DMS153 treated with DMSO at 0.1 percent for 48 hours (cell line): Measurements from ENCODE around the gene NYAP2.

ENCODE experiments used
- DNase-seq: peaks from one replicate; lab custom pipeline; 2025; ENCODE audit not compliant: unreplicated experiment; lab: John Stamatoyannopoulos, UW

NYAP2 gene

GRCh38 chr2:225536036-225536435 is 136.5 kb downstream of the NYAP2 start:
- DNase-seq: no peak

GRCh38 chr2:225543626-225544025 is 144.1 kb downstream of the NYAP2 start:
- no peak for DNase-seq

GRCh38 chr2:225556461-225556860 is 157.0 kb downstream of the NYAP2 start:
- no peak for DNase-seq

- DNase-seq: no peak
These were observed 159.0 kb downstream of the NYAP2 start for GRCh38 chr2:225558399-225559071.

- no peak for DNase-seq
These were observed 159.5 kb downstream of the NYAP2 start for GRCh38 chr2:225559072-225559415.

GRCh38 chr2:225566798-225567197 is 167.3 kb downstream of the NYAP2 start:
- DNase-seq: no peak

GRCh38 chr2:225569995-225570394 is 170.5 kb downstream of the NYAP2 start:
- DNase-seq: no peak

GRCh38 chr2:225573603-225574002 is 174.1 kb downstream of the NYAP2 start:
- DNase-seq: no peak

- DNase-seq: no peak
These were observed 175.2 kb downstream of the NYAP2 start for GRCh38 chr2:225574582-225575138.

GRCh38 chr2:225581135-225581534 is 181.6 kb downstream of the NYAP2 start:
- DNase-seq: no peak

GRCh38 chr2:225581906-225582305 is 182.4 kb downstream of the NYAP2 start:
- no peak for DNase-seq

GRCh38 chr2:225582355-225583116 is 183.0 kb downstream of the NYAP2 start:
- DNase-seq: no peak

- peak; percentile 5 for DNase-seq
These were observed 185.3 kb downstream of the NYAP2 start for GRCh38 chr2:225584796-225585195.

GRCh38 chr2:225590932-225591331 is 191.4 kb downstream of the NYAP2 start:
- no peak for DNase-seq

- no peak for DNase-seq
These were observed 198.4 kb downstream of the NYAP2 start for GRCh38 chr2:225597911-225598310.

GRCh38 chr2:225598426-225598825 is 198.9 kb downstream of the NYAP2 start:
- DNase-seq: no peak

- DNase-seq: no peak
These were observed 199.4 kb downstream of the NYAP2 start for GRCh38 chr2:225598897-225599296.

- no peak for DNase-seq
These were observed 200.3 kb downstream of the NYAP2 start for GRCh38 chr2:225599856-225600255.

- DNase-seq: no peak
These were observed 200.9 kb downstream of the NYAP2 start for GRCh38 chr2:225600444-225600843.

GRCh38 chr2:225600865-225601264 is 201.4 kb downstream of the NYAP2 start:
- DNase-seq: no peak

- no peak for DNase-seq
These were observed 202.7 kb downstream of the NYAP2 start for GRCh38 chr2:225602205-225602604.

- DNase-seq: no peak
These were observed 208.6 kb downstream of the NYAP2 start for GRCh38 chr2:225608136-225608535.
